Stimulated activated effector memory CD8-positive, alpha-beta T cell treated with anti-CD3 and anti-CD28 coated beads, Interleukin-12 subunit alpha, Interleukin-12 subunit beta, amount 100 ng/mL, for 72 hours (primary cell): ENCODE results near the gene BBC3.

Source experiments
- ATAC-seq: fragments of 150-1000 bp; cut with Tn5 transposase; 2 replicates; pipeline ENCODE4 v1.10.0; 2021
- DNase-seq, 2 donors: peaks; one replicate each; pipeline ENCODE4 v3.0.0; 2021 to 2022; ENCODE audit warnings: low spot score in 2 of 2
- H3K27ac Mint-ChIP-seq: one replicate; pipeline ENCODE4 v1.8.0; 2022; ENCODE audit warnings: mild to moderate bottlenecking, mixed read lengths
- H3K36me3 Mint-ChIP-seq: one replicate; pipeline ENCODE4 v1.8.0; 2022; ENCODE audit warnings: mild to moderate bottlenecking, mixed read lengths
- H3K4me1 Mint-ChIP-seq: one replicate; pipeline ENCODE4 v1.8.0; 2022; ENCODE audit warnings: mixed read lengths
- H3K4me3 Mint-ChIP-seq: one replicate; pipeline ENCODE4 v1.8.0; 2022; ENCODE audit warnings: mild to moderate bottlenecking, mixed read lengths
- H3K9me3 Mint-ChIP-seq: one replicate; pipeline ENCODE4 v1.8.0; 2022; ENCODE audit warnings: mixed read lengths

Gene BBC3

GRCh38 chr19:47200530-47200929 lies 30.5 kb downstream of the BBC3 start:
- Mint-ChIP-seq H3K36me3 (peaks cover 94% of the 10 kb centered on the region), H3K4me1 (peaks cover 7% of the 10 kb centered on the region), H3K27ac (no peak overlapping the region), H3K4me3 (no peak overlapping the region), H3K9me3 (no peaks in the 10 kb centered on the region)
- no peak for DNase-seq
- no peak for ATAC-seq

GRCh38 chr19:47197141-47197540 lies 33.9 kb downstream of the BBC3 start:
- Mint-ChIP-seq H3K4me1 (peaks cover 7% of the 10 kb centered on the region), H3K27ac (no peak overlapping the region)
- ATAC-seq, result no peak

GRCh38 chr19:47195434-47195833 lies 35.6 kb downstream of the BBC3 start:
- H3K4me3 Mint-ChIP-seq, result no peak overlapping the region
- peaks cover 86% of the 10 kb centered on the region for H3K36me3 Mint-ChIP-seq
- no peaks in the 10 kb centered on the region for H3K9me3 Mint-ChIP-seq
- no peak for DNase-seq
- H3K27ac Mint-ChIP-seq, result peak overlapping the region; percentile 87
- no peak for ATAC-seq
- peaks cover 19% of the 10 kb centered on the region for H3K4me1 Mint-ChIP-seq

More at GRCh38 chr19:47197141-47197540, 33.9 kb downstream of the BBC3 start:
- DNase-seq, result no peak
- Mint-ChIP-seq H3K9me3 (no peaks in the 10 kb centered on the region), H3K36me3 (peaks cover 89% of the 10 kb centered on the region), H3K4me3 (no peak overlapping the region)

GRCh38 chr19:47190167-47190727 lies 40.8 kb downstream of the BBC3 start:
- H3K36me3 Mint-ChIP-seq, result peaks cover 63% of the 10 kb centered on the region
- H3K4me1 Mint-ChIP-seq, result peaks cover 51% of the 10 kb centered on the region
- H3K4me3 Mint-ChIP-seq, result peak overlapping the region; percentile 46
- H3K27ac Mint-ChIP-seq, result peak overlapping the region; percentile 72
- DNase-seq (peak; percentile 10 to 62), ATAC-seq (peak; percentile 56)
- no peaks in the 10 kb centered on the region for H3K9me3 Mint-ChIP-seq

- DNase-seq (no peak), ATAC-seq (no peak)
- H3K27ac Mint-ChIP-seq, result peak overlapping the region; percentile 87
- peaks cover 65% of the 10 kb centered on the region for H3K4me1 Mint-ChIP-seq
- peak overlapping the region; percentile 54 for H3K4me3 Mint-ChIP-seq
- no peaks in the 10 kb centered on the region for H3K9me3 Mint-ChIP-seq
- peaks cover 62% of the 10 kb centered on the region for H3K36me3 Mint-ChIP-seq
These were observed 42.4 kb downstream of the BBC3 start for GRCh38 chr19:47188507-47189033.

GRCh38 chr19:47187797-47188196 lies 43.2 kb downstream of the BBC3 start:
- H3K36me3 Mint-ChIP-seq, result peaks cover 64% of the 10 kb centered on the region
- no peaks in the 10 kb centered on the region for H3K9me3 Mint-ChIP-seq
- ATAC-seq, result no peak
- H3K4me3 Mint-ChIP-seq, result peak overlapping the region; percentile 54
- no peak for DNase-seq
- H3K4me1 Mint-ChIP-seq, result peaks cover 71% of the 10 kb centered on the region
- H3K27ac Mint-ChIP-seq, result peak overlapping the region; percentile 87

GRCh38 chr19:47187335-47187655 lies 43.7 kb downstream of the BBC3 start:
- peak overlapping the region; percentile 54 for H3K4me3 Mint-ChIP-seq
- peak overlapping the region; percentile 87 for H3K27ac Mint-ChIP-seq
- peaks cover 76% of the 10 kb centered on the region for H3K4me1 Mint-ChIP-seq
- H3K36me3 Mint-ChIP-seq, result peaks cover 69% of the 10 kb centered on the region
- no peak for ATAC-seq
- H3K9me3 Mint-ChIP-seq, result no peaks in the 10 kb centered on the region
- DNase-seq, result no peak

- DNase-seq (peak; percentile 59 to 92), ATAC-seq (peak; percentile 86)
- Mint-ChIP-seq H3K4me1 (peaks cover 82% of the 10 kb centered on the region), H3K27ac (peak overlapping the region; percentile 87), H3K36me3 (peaks cover 73% of the 10 kb centered on the region), H3K4me3 (peak overlapping the region; percentile 54), H3K9me3 (no peaks in the 10 kb centered on the region)
These were observed 44.3 kb downstream of the BBC3 start for GRCh38 chr19:47186446-47187334.

GRCh38 chr19:47183601-47184000 lies 47.4 kb downstream of the BBC3 start:
- peak overlapping the region; percentile 17 for H3K27ac Mint-ChIP-seq
- no peak for ATAC-seq
- H3K4me1 Mint-ChIP-seq, result peaks cover 73% of the 10 kb centered on the region
- peaks cover 86% of the 10 kb centered on the region for H3K36me3 Mint-ChIP-seq
- H3K9me3 Mint-ChIP-seq, result no peaks in the 10 kb centered on the region
- no peak overlapping the region for H3K4me3 Mint-ChIP-seq
- no peak for DNase-seq

GRCh38 chr19:47179653-47180310 lies 51.2 kb downstream of the BBC3 start:
- Mint-ChIP-seq H3K4me1 (peaks cover 73% of the 10 kb centered on the region), H3K36me3 (peaks cover 93% of the 10 kb centered on the region), H3K27ac (no peak overlapping the region), H3K4me3 (peak overlapping the region; percentile 14), H3K9me3 (no peaks in the 10 kb centered on the region)
- ATAC-seq (peak; percentile 43), DNase-seq (no peak)

- peaks cover 93% of the 10 kb centered on the region for H3K36me3 Mint-ChIP-seq
- ATAC-seq (peak; percentile 91), DNase-seq (peak in 1 of 2 donors; percentile 65)
- no peaks in the 10 kb centered on the region for H3K9me3 Mint-ChIP-seq
- peak overlapping the region; percentile 11 for H3K27ac Mint-ChIP-seq
- H3K4me3 Mint-ChIP-seq, result peak overlapping the region; percentile 36
- H3K4me1 Mint-ChIP-seq, result peaks cover 45% of the 10 kb centered on the region
These were observed 54.3 kb downstream of the BBC3 start for GRCh38 chr19:47176627-47177090.

- H3K4me1 Mint-ChIP-seq, result peaks cover 45% of the 10 kb centered on the region
- no peak for ATAC-seq
- H3K9me3 Mint-ChIP-seq, result no peaks in the 10 kb centered on the region
- peak overlapping the region; percentile 36 for H3K4me3 Mint-ChIP-seq
- H3K27ac Mint-ChIP-seq, result no peak overlapping the region
- no peak for DNase-seq
- peaks cover 93% of the 10 kb centered on the region for H3K36me3 Mint-ChIP-seq
These were observed 54.9 kb downstream of the BBC3 start for GRCh38 chr19:47176071-47176626.

GRCh38 chr19:47172666-47173455 lies 58.1 kb downstream of the BBC3 start:
- Mint-ChIP-seq H3K27ac (no peak overlapping the region), H3K9me3 (no peaks in the 10 kb centered on the region), H3K36me3 (peaks cover 99% of the 10 kb centered on the region), H3K4me3 (no peak overlapping the region), H3K4me1 (peaks cover 21% of the 10 kb centered on the region)
- ATAC-seq (no peak), DNase-seq (no peak)
